Measurements from ENCODE around the gene CCDC146. TPM values are rescaled to one million over a fixed set of nuclear protein-coding genes. Genes with fewer than 3 reads are reported as not detected.

The CCDC146 gene
- total and polyA plus RNA-seq, 9 of the 15 experiments (the other 6 are each of a cell fraction or from before 2014, with no cell fraction given): 0.10 to 0.98 (median 0.26) TPM; not detected in 1

DNA sequence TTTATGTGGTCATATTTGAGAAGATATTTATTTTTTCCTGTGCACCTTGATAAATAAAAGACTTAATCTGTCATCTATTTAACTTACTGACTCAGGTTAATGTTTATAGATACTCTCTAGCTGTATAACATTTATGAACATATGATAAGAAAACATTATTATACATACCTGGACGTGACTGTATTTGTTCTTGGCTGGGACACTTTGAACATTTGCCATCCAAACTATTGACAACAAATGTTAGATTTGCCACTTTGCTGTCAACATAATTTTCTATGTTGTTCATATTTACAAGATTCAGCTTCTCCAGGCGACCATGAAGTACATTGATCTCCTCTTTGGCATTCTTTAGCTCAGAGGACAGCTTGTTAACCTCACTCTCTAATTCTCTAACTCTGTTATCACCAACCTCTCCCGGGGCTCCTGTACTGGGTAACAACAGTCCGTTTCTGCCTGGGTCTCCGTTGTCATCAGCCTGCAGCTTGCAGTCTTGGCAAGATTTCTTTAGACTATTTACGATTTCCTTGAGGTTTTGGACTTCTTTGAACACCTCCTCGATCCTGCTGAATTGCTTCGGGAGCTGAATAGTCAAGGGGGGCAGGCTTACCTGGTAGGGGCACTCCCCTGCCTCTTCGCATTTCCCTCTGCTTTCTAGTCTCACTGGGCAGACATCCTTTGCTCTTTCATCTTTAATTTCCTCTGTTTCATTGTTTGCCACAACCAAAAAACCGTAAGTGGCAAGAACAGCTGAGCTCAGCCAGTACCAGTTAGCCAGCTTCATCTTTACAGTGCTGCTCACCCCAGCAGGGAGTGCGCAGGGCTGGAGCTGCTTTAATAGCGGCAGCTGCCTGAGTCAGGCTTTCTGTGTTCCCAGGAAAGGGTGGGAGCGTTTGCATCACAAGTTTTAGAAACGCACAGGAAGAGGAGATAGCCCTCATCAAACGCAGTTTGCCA lies 76.9 kb downstream of the CCDC146 start, which contains the start of gene FGL2:
Gene FGL2 (minus strand): TSS at position 807 of the 954 bp plus-strand sequence. CDS start 26 bp downstream, at position 781.
- Histone ChIP-seq H2AFZ (ENCODE audit: low read depth, low read length) (no peak within 1 kb of the TSS), H3K9ac (ENCODE audit: insufficient read depth in 1 of 2, low read depth in 2 of 2, low read length in 2 of 2) (no peak within 1 kb of the TSS)
- POLR2A ChIA-PET: interaction anchor here (1.1 kb wide), 1 partner anchor 65 kb away, joined by 5 read pairs; no protein-coding TSS in a partner anchor

More for the DNA sequence above, 76.9 kb downstream of the CCDC146 start, which contains the start of gene FGL2:
- in situ Hi-C loops (cut with MboI) (no loop called here), intact Hi-C loops (cut with micrococcal nuclease) (no loop called here)
- BruUV-seq (replicated peaks): no TSS peak
- H3K4me3 ChIP-seq: no peak within 1 kb of the TSS
- H3K9me3 ChIP-seq (replicated peaks; ENCODE audit: control insufficient read depth, insufficient read depth, low read depth, low read length): no peaks in the 10 kb centered on the region
- H3K27ac ChIP-seq (ENCODE audit: extremely low read depth, low read depth, low read length): no peak within 1 kb of the TSS
- WGBS (ENCODE audit: insufficient coverage, low coverage, missing lambda C conversion rate): 0% methylated on average over 15 of the region's 15 CpGs
- FAIRE-seq (no peak), ATAC-seq (no peak; the same call in 2 of the 3 replicates), DNase-seq (ENCODE audit: extremely low read depth in 1 of 4, low spot score in 3 of 4) (no peak)
- H3K27me3 ChIP-seq (ENCODE audit: control insufficient read depth in 2 of 2, insufficient read depth in 2 of 2, low read length in 2 of 2): peaks cover 5 to 10% of the 10 kb centered on the region in 2 experiments; a peak in 4 of 5 replicates
- H3K79me2 ChIP-seq (ENCODE audit: control insufficient read depth, insufficient read depth, low read length): no peaks in the 10 kb centered on the region
- no peak within 1 kb of the TSS for H3K4me2 ChIP-seq (ENCODE audit: insufficient read depth, low read length)
- no peaks in the 10 kb centered on the region for H4K20me1 ChIP-seq (replicated peaks; ENCODE audit: control insufficient read depth, insufficient read depth, low read length)
- H3K9me1 ChIP-seq (ENCODE audit: control insufficient read depth, insufficient read depth, low read length): no peaks in the 10 kb centered on the region
- CTCF ChIA-PET (ENCODE audit: low intra/inter-chr PET ratio): no interaction called here
- H3K4me1 ChIP-seq (replicated peaks in 1 of 2; ENCODE audit: control insufficient read depth in 2 of 2, insufficient read depth in 2 of 2, low read length in 2 of 2): no peaks in the 10 kb centered on the region
- H3K36me3 ChIP-seq (ENCODE audit: control insufficient read depth, insufficient read depth, low read length): no peaks in the 10 kb centered on the region
- TF ChIP-seq GTF2E2 (tag; IDR thresholded peaks at IDR 0.05) (no peak), ILF3 (IDR thresholded peaks at IDR 0.05; ENCODE audit: borderline replicate concordance) (no peak), ZNF41 (CRISPR knock-in tag; conservative IDR thresholded peaks at IDR 0.05) (no peak), SIX5 (IDR thresholded peaks at IDR 0.05; ENCODE audit: borderline replicate concordance in 1 of 2, insufficient read depth in 1 of 2, low read depth in 1 of 2, low read length in 2 of 2) (no peak), CREM (IDR thresholded peaks at IDR 0.05; ENCODE audit: low read depth) (no peak), SIN3A (IDR thresholded peaks at IDR 0.05; ENCODE audit: borderline replicate concordance in 2 of 2, control insufficient read depth in 1 of 2, low read depth in 2 of 2, low read length in 2 of 2) (no peak), CEBPB (tag; IDR thresholded peaks at IDR 0.05) (no peak), ZNF584 (CRISPR knock-in tag; IDR thresholded peaks at IDR 0.05; ENCODE audit: low read depth) (no peak), MEF2D (tag; conservative IDR thresholded peaks at IDR 0.05; ENCODE audit: low read depth) (no peak)
- TF ChIP-seq, protein P1, sequence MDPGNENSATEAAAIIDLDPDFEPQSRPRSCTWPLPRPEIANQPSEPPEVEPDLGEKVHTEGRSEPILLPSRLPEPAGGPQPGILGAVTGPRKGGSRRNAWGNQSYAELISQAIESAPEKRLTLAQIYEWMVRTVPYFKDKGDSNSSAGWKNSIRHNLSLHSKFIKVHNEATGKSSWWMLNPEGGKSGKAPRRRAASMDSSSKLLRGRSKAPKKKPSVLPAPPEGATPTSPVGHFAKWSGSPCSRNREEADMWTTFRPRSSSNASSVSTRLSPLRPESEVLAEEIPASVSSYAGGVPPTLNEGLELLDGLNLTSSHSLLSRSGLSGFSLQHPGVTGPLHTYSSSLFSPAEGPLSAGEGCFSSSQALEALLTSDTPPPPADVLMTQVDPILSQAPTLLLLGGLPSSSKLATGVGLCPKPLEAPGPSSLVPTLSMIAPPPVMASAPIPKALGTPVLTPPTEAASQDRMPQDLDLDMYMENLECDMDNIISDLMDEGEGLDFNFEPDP (CRISPR knock-in tag; IDR thresholded peaks at IDR 0.05): no peak

Data from K562 (cell line).